Measurements from ENCODE around the gene CACNA1B.

CACNA1B gene

DNA sequence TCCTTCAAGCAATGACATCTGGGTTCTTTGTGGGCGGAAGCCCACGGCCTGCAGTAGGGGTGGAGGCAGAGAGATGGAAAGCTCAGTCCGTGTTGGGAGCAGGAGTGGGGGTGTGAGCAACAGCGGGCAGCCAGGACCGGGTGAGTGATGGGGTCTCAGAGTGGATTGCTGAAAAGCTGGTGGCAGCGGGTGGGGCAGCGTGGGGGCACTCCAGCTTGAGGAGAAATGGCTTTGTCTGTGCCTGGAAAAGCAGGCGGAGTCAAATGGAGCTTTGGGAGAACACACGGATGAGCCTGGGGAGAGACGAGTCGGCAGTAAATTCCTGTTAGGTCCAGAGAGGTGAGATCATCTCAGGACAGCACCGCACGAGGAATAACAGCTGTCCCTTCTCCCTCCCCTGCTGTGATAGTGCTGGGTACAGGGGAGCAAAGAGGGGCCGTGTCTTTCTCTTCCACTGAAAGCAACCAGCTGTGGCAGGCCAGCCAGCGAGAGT is 42.1 kb downstream of the CACNA1B start:
- Histone ChIP-seq H3K79me1 (ENCODE audit: low read depth, low read length) (no peaks in the 10 kb centered on the region), H4K91ac (ENCODE audit: low read depth, low read length, poor library complexity) (no peak overlapping the region), H4K8ac (ENCODE audit: low read depth, low read length) (no peak overlapping the region), H3K4me1 (ENCODE audit: control insufficient read depth in 2 of 2, insufficient read depth in 1 of 2, low read depth in 1 of 2, low read length in 2 of 2) (peaks cover 10 to 12% of the 10 kb centered on the region in 2 donors), H3K23ac (ENCODE audit: low read depth, low read length, poor library complexity) (no peak overlapping the region), H3K27ac (replicated peaks; ENCODE audit: low read length) (no peak overlapping the region), H2BK120ac (ENCODE audit: low read depth, low read length) (no peak overlapping the region), H2AFZ (ENCODE audit: low read length) (no peak overlapping the region), H3K36me3 (replicated peaks in 1 of 2; ENCODE audit: control insufficient read depth in 2 of 2, insufficient read depth in 2 of 2, low read length in 2 of 2) (peaks cover 0 to 1% of the 10 kb centered on the region in 2 donors), H3K4ac (ENCODE audit: low read length) (no peak overlapping the region), H2BK12ac (ENCODE audit: low read length) (no peak overlapping the region), H2BK5ac (ENCODE audit: low read length) (no peak overlapping the region), H3K4me2 (ENCODE audit: insufficient read depth, low read length, poor library complexity, severe bottlenecking) (no peak overlapping the region), H2BK15ac (ENCODE audit: low read length) (no peak overlapping the region), H3K9me3 (replicated peaks in 1 of 2; ENCODE audit: control insufficient read depth in 2 of 2, insufficient read depth in 1 of 2, low read depth in 1 of 2, low read length in 2 of 2) (peaks cover 0 to 9% of the 10 kb centered on the region in 2 donors), H3K14ac (ENCODE audit: low read length) (no peak overlapping the region), H3K9ac (ENCODE audit: low read depth, low read length, poor library complexity) (no peak overlapping the region), H3K4me3 (ENCODE audit: low read length in 2 of 2) (no peak overlapping the region), H3K27me3 (ENCODE audit: control insufficient read depth in 3 of 3, insufficient read depth in 3 of 3, low read depth in 1 of 3, low read length in 3 of 3) (no peaks in the 10 kb centered on the region), H3K18ac (ENCODE audit: low read length) (peak overlapping the region; percentile 86), H2AK5ac (ENCODE audit: low read depth, low read length) (peak overlapping the region; percentile 85)
- WGBS, 2 donors (ENCODE audit: extremely low coverage in 2 of 2, insufficient read length in 2 of 2, insufficient replicate concordance in 1 of 2) = no CpG with 5 or more reads among the region's 15 CpGs
- DNase-seq (ENCODE audit: low spot score) = no peak

DNA sequence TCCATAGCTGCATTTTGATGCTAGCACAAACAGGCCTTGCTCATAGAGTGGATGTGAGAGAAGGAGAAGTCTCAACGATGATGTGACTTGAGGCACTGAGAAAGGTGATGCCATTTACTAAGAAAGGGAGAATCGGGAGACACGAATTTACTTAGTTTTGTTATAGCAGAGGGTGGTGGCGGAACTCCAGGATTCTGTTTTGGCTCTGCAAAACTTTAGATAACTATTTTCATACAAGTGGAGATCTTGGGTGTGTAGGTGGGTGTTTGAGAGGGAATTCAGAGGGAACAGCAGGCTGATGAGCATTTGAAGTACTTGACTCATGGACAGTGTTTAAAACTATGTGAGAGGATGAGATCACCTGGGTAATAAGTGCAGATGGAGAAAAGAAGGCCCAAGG is 43.2 kb downstream of the CACNA1B start:
- H2BK120ac ChIP-seq (ENCODE audit: low read depth, low read length) = no peak overlapping the region
- peaks cover 0 to 9% of the 10 kb centered on the region in 2 donors for H3K9me3 ChIP-seq (replicated peaks in 1 of 2; ENCODE audit: control insufficient read depth in 2 of 2, insufficient read depth in 1 of 2, low read depth in 1 of 2, low read length in 2 of 2)
- DNase-seq (ENCODE audit: low spot score) = no peak
- no peak overlapping the region for H2BK12ac ChIP-seq (ENCODE audit: low read length)
- H3K14ac ChIP-seq (ENCODE audit: low read length) = no peak overlapping the region
- no peak overlapping the region for H3K23ac ChIP-seq (ENCODE audit: low read depth, low read length, poor library complexity)
- no peak overlapping the region for H3K4ac ChIP-seq (ENCODE audit: low read length)
- no peak overlapping the region for H2BK15ac ChIP-seq (ENCODE audit: low read length)
- no peak overlapping the region for H3K27ac ChIP-seq (replicated peaks; ENCODE audit: low read length)
- peaks cover 10 to 12% of the 10 kb centered on the region in 2 donors for H3K4me1 ChIP-seq (ENCODE audit: control insufficient read depth in 2 of 2, insufficient read depth in 1 of 2, low read depth in 1 of 2, low read length in 2 of 2)
- no peak overlapping the region for H4K91ac ChIP-seq (ENCODE audit: low read depth, low read length, poor library complexity)
- H3K4me2 ChIP-seq (ENCODE audit: insufficient read depth, low read length, poor library complexity, severe bottlenecking) = no peak overlapping the region
- H3K27me3 ChIP-seq (ENCODE audit: control insufficient read depth in 3 of 3, insufficient read depth in 3 of 3, low read depth in 1 of 3, low read length in 3 of 3) = no peaks in the 10 kb centered on the region
- no peak overlapping the region for H3K4me3 ChIP-seq (ENCODE audit: low read length in 2 of 2)
- no peak overlapping the region for H2BK5ac ChIP-seq (ENCODE audit: low read length)
- H3K79me1 ChIP-seq (ENCODE audit: low read depth, low read length) = no peaks in the 10 kb centered on the region
- no peak overlapping the region for H2AK5ac ChIP-seq (ENCODE audit: low read depth, low read length)
- H2AFZ ChIP-seq (ENCODE audit: low read length) = no peak overlapping the region
- WGBS, 2 donors (ENCODE audit: extremely low coverage in 2 of 2, insufficient read length in 2 of 2, insufficient replicate concordance in 1 of 2) = no CpG with 5 or more reads among the region's 4 CpGs
- no peak overlapping the region for H3K18ac ChIP-seq (ENCODE audit: low read length)
- no peak overlapping the region for H4K8ac ChIP-seq (ENCODE audit: low read depth, low read length)
- H3K9ac ChIP-seq (ENCODE audit: low read depth, low read length, poor library complexity) = no peak overlapping the region
- H3K36me3 ChIP-seq (replicated peaks in 1 of 2; ENCODE audit: control insufficient read depth in 2 of 2, insufficient read depth in 2 of 2, low read length in 2 of 2) = peaks cover 0 to 1% of the 10 kb centered on the region in 2 donors

DNA sequence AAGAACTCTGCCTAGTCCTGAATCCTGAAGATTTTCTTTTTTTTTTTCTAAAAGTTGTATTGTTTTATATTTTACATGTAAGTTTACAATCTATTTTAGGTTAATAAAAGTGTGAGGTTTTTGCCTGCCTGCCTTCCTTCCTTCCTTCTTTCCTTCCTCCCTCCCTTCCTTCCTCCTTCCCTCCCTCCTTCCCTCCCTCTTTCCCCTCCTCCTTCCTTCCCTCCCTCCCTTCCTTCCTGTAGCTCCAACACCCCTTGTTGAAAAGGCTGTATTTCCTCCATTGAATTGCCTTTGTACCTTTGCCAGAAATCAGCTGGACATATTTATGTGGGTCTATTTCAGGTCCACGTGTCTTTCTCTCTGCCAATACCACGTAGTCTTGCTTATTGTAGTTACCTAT is 46.6 kb downstream of the CACNA1B start:
- WGBS, 2 donors (ENCODE audit: extremely low coverage in 2 of 2, insufficient read length in 2 of 2, insufficient replicate concordance in 1 of 2) = no CpG with 5 or more reads among the region's 2 CpGs
- H3K14ac ChIP-seq (ENCODE audit: low read length) = no peak overlapping the region
- no peak overlapping the region for H3K4me2 ChIP-seq (ENCODE audit: insufficient read depth, low read length, poor library complexity, severe bottlenecking)
- DNase-seq (ENCODE audit: low spot score) = no peak
- H3K9ac ChIP-seq (ENCODE audit: low read depth, low read length, poor library complexity) = no peak overlapping the region
- H3K18ac ChIP-seq (ENCODE audit: low read length) = no peak overlapping the region
- no peak overlapping the region for H2AK5ac ChIP-seq (ENCODE audit: low read depth, low read length)
- H2BK120ac ChIP-seq (ENCODE audit: low read depth, low read length) = no peak overlapping the region
- H3K4ac ChIP-seq (ENCODE audit: low read length) = no peak overlapping the region
- no peak overlapping the region for H2AFZ ChIP-seq (ENCODE audit: low read length)
- no peaks in the 10 kb centered on the region for H3K27me3 ChIP-seq (ENCODE audit: control insufficient read depth in 3 of 3, insufficient read depth in 3 of 3, low read depth in 1 of 3, low read length in 3 of 3)
- no peak overlapping the region for H2BK5ac ChIP-seq (ENCODE audit: low read length)
- peaks cover 1 to 3% of the 10 kb centered on the region in 2 donors for H3K9me3 ChIP-seq (replicated peaks in 1 of 2; ENCODE audit: control insufficient read depth in 2 of 2, insufficient read depth in 1 of 2, low read depth in 1 of 2, low read length in 2 of 2)
- no peak overlapping the region for H3K27ac ChIP-seq (replicated peaks; ENCODE audit: low read length)
- no peaks in the 10 kb centered on the region for H3K79me1 ChIP-seq (ENCODE audit: low read depth, low read length)
- peaks cover 5 to 7% of the 10 kb centered on the region in 2 donors for H3K4me1 ChIP-seq (ENCODE audit: control insufficient read depth in 2 of 2, insufficient read depth in 1 of 2, low read depth in 1 of 2, low read length in 2 of 2)
- no peak overlapping the region for H3K4me3 ChIP-seq (ENCODE audit: low read length in 2 of 2)
- no peak overlapping the region for H4K91ac ChIP-seq (ENCODE audit: low read depth, low read length, poor library complexity)
- no peak overlapping the region for H4K8ac ChIP-seq (ENCODE audit: low read depth, low read length)
- no peak overlapping the region for H3K23ac ChIP-seq (ENCODE audit: low read depth, low read length, poor library complexity)
- no peak overlapping the region for H2BK15ac ChIP-seq (ENCODE audit: low read length)
- H3K36me3 ChIP-seq (replicated peaks in 1 of 2; ENCODE audit: control insufficient read depth in 2 of 2, insufficient read depth in 2 of 2, low read length in 2 of 2) = peaks cover 0 to under 1% of the 10 kb centered on the region in 2 donors
- H2BK12ac ChIP-seq (ENCODE audit: low read length) = no peak overlapping the region

DNA sequence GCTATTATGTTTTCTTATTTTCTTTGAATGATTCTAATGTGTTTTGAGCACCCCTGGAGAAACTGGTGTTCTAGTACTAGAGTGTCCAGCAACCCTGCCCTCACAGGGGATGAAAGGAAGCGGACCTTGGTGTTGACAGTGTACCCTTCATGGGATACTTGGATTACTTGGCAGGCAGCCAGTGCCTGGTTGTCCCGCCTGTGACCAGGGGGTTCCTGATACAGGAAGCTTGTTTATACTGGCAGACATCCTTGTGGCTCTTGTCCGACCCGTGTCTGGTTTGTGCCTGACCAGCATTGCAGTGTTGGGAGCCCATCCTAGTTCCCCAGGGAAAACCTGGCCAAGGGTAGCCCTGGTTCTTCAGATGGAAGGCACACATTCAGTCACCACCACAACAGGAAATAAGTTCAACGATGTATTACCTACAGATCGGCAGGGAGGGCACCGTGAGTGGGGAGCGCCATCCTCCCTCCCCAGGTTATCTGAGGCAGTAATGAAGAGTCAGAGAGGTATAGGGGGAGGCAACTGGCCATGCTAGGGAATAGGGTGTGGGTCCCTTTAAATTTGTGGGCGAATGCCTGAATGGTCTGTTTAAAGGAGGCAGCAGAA is 47.3 kb downstream of the CACNA1B start:
- Histone ChIP-seq H3K9ac (ENCODE audit: low read depth, low read length, poor library complexity) (no peak overlapping the region), H3K4me1 (ENCODE audit: control insufficient read depth in 2 of 2, insufficient read depth in 1 of 2, low read depth in 1 of 2, low read length in 2 of 2) (peaks cover 1 to 2% of the 10 kb centered on the region in 2 donors), H3K23ac (ENCODE audit: low read depth, low read length, poor library complexity) (no peak overlapping the region), H2BK120ac (ENCODE audit: low read depth, low read length) (no peak overlapping the region), H4K91ac (ENCODE audit: low read depth, low read length, poor library complexity) (no peak overlapping the region), H3K4me2 (ENCODE audit: insufficient read depth, low read length, poor library complexity, severe bottlenecking) (no peak overlapping the region), H3K79me1 (ENCODE audit: low read depth, low read length) (no peaks in the 10 kb centered on the region), H3K4me3 (ENCODE audit: low read length in 2 of 2) (no peak overlapping the region), H2BK12ac (ENCODE audit: low read length) (no peak overlapping the region), H3K36me3 (replicated peaks in 1 of 2; ENCODE audit: control insufficient read depth in 2 of 2, insufficient read depth in 2 of 2, low read length in 2 of 2) (no peaks in the 10 kb centered on the region), H2AFZ (ENCODE audit: low read length) (no peak overlapping the region), H3K27ac (replicated peaks; ENCODE audit: low read length) (no peak overlapping the region), H3K9me3 (replicated peaks in 1 of 2; ENCODE audit: control insufficient read depth in 2 of 2, insufficient read depth in 1 of 2, low read depth in 1 of 2, low read length in 2 of 2) (peaks cover 0 to 3% of the 10 kb centered on the region in 2 donors), H4K8ac (ENCODE audit: low read depth, low read length) (no peak overlapping the region), H3K14ac (ENCODE audit: low read length) (peak overlapping the region; percentile 17), H3K4ac (ENCODE audit: low read length) (no peak overlapping the region), H2BK5ac (ENCODE audit: low read length) (no peak overlapping the region), H2AK5ac (ENCODE audit: low read depth, low read length) (no peak overlapping the region), H3K27me3 (ENCODE audit: control insufficient read depth in 3 of 3, insufficient read depth in 3 of 3, low read depth in 1 of 3, low read length in 3 of 3) (no peaks in the 10 kb centered on the region), H2BK15ac (ENCODE audit: low read length) (no peak overlapping the region), H3K18ac (ENCODE audit: low read length) (no peak overlapping the region)
- DNase-seq (ENCODE audit: low spot score) = no peak
- WGBS, 2 donors (ENCODE audit: extremely low coverage in 2 of 2, insufficient read length in 2 of 2, insufficient replicate concordance in 1 of 2) = no CpG with 5 or more reads among the region's 9 CpGs
